Common myeloid progenitor, CD34-positive (primary cell): ENCODE measurements around the gene SCUBE1.
"Not testable (repeated sequence)": the region's sequence is repeated elsewhere in the genome, so short reads cannot be mapped to it uniquely, and the experiment has no call there.

Experiments used
- CTCF ChIA-PET: fragments of 350-600 bp; sonication (Branson Sonifier 250); formaldehyde crosslinking; loops from one replicate; lab custom pipeline; 2021; ENCODE audit warnings: antibody characterized with exemption; lab: Charles Lee
- POLR2A ChIA-PET: fragments of 350-600 bp; sonication (Branson Sonifier 250); formaldehyde crosslinking; loops from one replicate; lab custom pipeline; 2021; ENCODE audit warnings: antibody characterized with exemption; lab: Charles Lee
- DNase-seq, 3 donors: peaks; one replicate each; pipeline versions ENCODE4 v3.0.0 to v3.0.0-alpha.2; 2013
- H3K27ac ChIP-seq, 2 experiments: 1 replicate in 1 of 2; 2 replicates in 1 of 2; pipeline ENCODE4 v1.7.0; 2013; ENCODE audit warnings: inconsistent platforms in 2 of 2, low read length in 2 of 2, mild to moderate bottlenecking in 2 of 2, low read depth in 1 of 2, moderate library complexity in 1 of 2; ENCODE audit not compliant: severe bottlenecking in 2 of 2, insufficient read depth in 1 of 2, poor library complexity in 1 of 2
- H3K27me3 ChIP-seq, 5 experiments: replicated peaks in 2 of 5; 1 replicate in 3 of 5; 2 replicates in 2 of 5; pipeline versions ENCODE4 v1.6.1 to v1.7.0; 2013; ENCODE audit warnings: low read length in 4 of 5, mild to moderate bottlenecking in 2 of 5, moderate library complexity in 2 of 5, inconsistent platforms in 1 of 5; ENCODE audit not compliant: insufficient read depth in 5 of 5, control insufficient read depth in 4 of 5
- H3K36me3 ChIP-seq, 4 experiments: 1 replicate in 2 of 4; 2 replicates in 2 of 4; pipeline versions ENCODE4 v1.6.1 to v1.7.0; 2013; ENCODE audit warnings: low read length in 3 of 4, control low read depth in 1 of 4, mild to moderate bottlenecking in 1 of 4; ENCODE audit not compliant: control insufficient read depth in 4 of 4, insufficient read depth in 4 of 4
- H3K4me1 ChIP-seq, 4 experiments: 1 replicate in 3 of 4; 2 replicates in 1 of 4; pipeline versions ENCODE4 v1.6.1 to v1.7.1; 2013; ENCODE audit warnings: low read length in 3 of 4, mild to moderate bottlenecking in 3 of 4, control low read depth in 1 of 4, inconsistent platforms in 1 of 4, moderate library complexity in 1 of 4; ENCODE audit not compliant: control insufficient read depth in 4 of 4, insufficient read depth in 4 of 4; ENCODE audit errors: control extremely low read depth in 1 of 4
- H3K4me3 ChIP-seq, 7 experiments: 1 replicate in 4 of 7; 2 replicates in 3 of 7; pipeline versions ENCODE4 v1.5.1 to v1.7.0; 2013; ENCODE audit warnings: mild to moderate bottlenecking in 7 of 7, low read length in 6 of 7, moderate library complexity in 6 of 7, inconsistent platforms in 2 of 7, low read depth in 2 of 7, control low read depth in 1 of 7; ENCODE audit not compliant: insufficient read depth in 4 of 7, control insufficient read depth in 1 of 7; ENCODE audit errors: extremely low read depth in 1 of 7
- H3K9me3 ChIP-seq, 5 experiments: 1 replicate in 4 of 5; 2 replicates in 1 of 5; pipeline versions ENCODE4 v1.6.1 to v1.7.1; 2013; ENCODE audit warnings: low read length in 4 of 5, mild to moderate bottlenecking in 2 of 5, inconsistent platforms in 1 of 5, low read depth in 1 of 5, moderate library complexity in 1 of 5; ENCODE audit not compliant: control insufficient read depth in 4 of 5, insufficient read depth in 2 of 5; ENCODE audit errors: control extremely low read depth in 1 of 5
- WGBS: methylation state at CpG from one replicate; pipeline ENCODE4 v1.1.5; 2013; ENCODE audit not compliant: insufficient coverage; 5-methylcytosine and 5-hydroxymethylcytosine counted together

The SCUBE1 gene

GRCh38 chr22:43363315-43364168 is 20.4 kb upstream of the SCUBE1 start:
- POLR2A ChIA-PET: no interaction called here
- Histone ChIP-seq H3K4me1 (no peaks in the 10 kb centered on the region), H3K9me3 (no peaks in the 10 kb centered on the region), H3K36me3 (no peaks in the 10 kb centered on the region), H3K27ac (no peak overlapping the region), H3K27me3 (peaks cover 0 to 4% (median 0%) of the 10 kb centered on the region in 5 experiments), H3K4me3 (no peak overlapping the region)
- DNase-seq: no peak
- CTCF ChIA-PET: interaction anchor here (1.1 to 2.6 kb wide), 5 partner anchors 10 to 134 kb away, joined by 3 to 14 read pairs (median 6); no protein-coding TSS in a partner anchor
- 97% methylated on average over 12 of the region's 27 CpGs for whole genome bisulfite sequencing

GRCh38 chr22:43360576-43360975 is 17.4 kb upstream of the SCUBE1 start:
- 95% methylated on average over 9 of the region's 9 CpGs for WGBS

GRCh38 chr22:43356881-43357280 is 13.7 kb upstream of the SCUBE1 start:
- Histone ChIP-seq H3K27me3 (no peaks in the 10 kb centered on the region), H3K4me3 (no peak overlapping the region), H3K9me3 (no peaks in the 10 kb centered on the region), H3K36me3 (no peaks in the 10 kb centered on the region), H3K4me1 (no peaks in the 10 kb centered on the region), H3K27ac (no peak overlapping the region)
- CTCF ChIA-PET: interaction anchor here (0.8 to 2.2 kb wide), 4 partner anchors 10 to 28 kb away, joined by 3 to 8 read pairs (median 6); no protein-coding TSS in a partner anchor
- 95% methylated on average over 8 of the region's 11 CpGs for WGBS
- POLR2A ChIA-PET: no interaction called here
- DNase-seq: no peak

More at GRCh38 chr22:43360576-43360975, 17.4 kb upstream of the SCUBE1 start:
- Histone ChIP-seq H3K27ac (no peak overlapping the region), H3K4me3 (no peak overlapping the region), H3K36me3 (no peaks in the 10 kb centered on the region), H3K27me3 (no peaks in the 10 kb centered on the region), H3K9me3 (no peaks in the 10 kb centered on the region), H3K4me1 (no peaks in the 10 kb centered on the region)
- no peak for DNase-seq
- ChIA-PET POLR2A (interaction anchor here (0.6 kb wide), 1 partner anchor 9 kb away, joined by 3 read pairs; no protein-coding TSS in a partner anchor), CTCF (interaction anchor here (0.9 to 1.4 kb wide), 4 partner anchors 14 to 88 kb away, joined by 3 to 4 read pairs (median 3); no protein-coding TSS in a partner anchor)

- H3K9me3 ChIP-seq, H3K36me3 ChIP-seq, CTCF ChIA-PET, DNase-seq, H3K27ac ChIP-seq, H3K4me1 ChIP-seq, H3K4me3 ChIP-seq, H3K27me3 ChIP-seq: not testable (repeated sequence)
- 98% methylated on average over 5 of the region's 10 CpGs for WGBS
- POLR2A ChIA-PET: interaction anchor here (0.7 kb wide), 1 partner anchor 80 kb away, joined by 3 read pairs; no protein-coding TSS in a partner anchor
Observed at GRCh38 chr22:43355688-43356087, 12.5 kb upstream of the SCUBE1 start.

GRCh38 chr22:43351966-43352345 is 8.8 kb upstream of the SCUBE1 start:
- CTCF ChIA-PET: interaction anchor here (0.9 to 1.2 kb wide), 3 partner anchors 10 to 78 kb away, joined by 3 to 4 read pairs (median 3); no protein-coding TSS in a partner anchor
- DNase-seq: no peak
- WGBS: 90% methylated on average over 3 of the region's 5 CpGs
- Histone ChIP-seq H3K4me3 (no peak overlapping the region), H3K4me1 (no peaks in the 10 kb centered on the region), H3K27ac (no peak overlapping the region), H3K9me3 (no peaks in the 10 kb centered on the region), H3K27me3 (no peaks in the 10 kb centered on the region), H3K36me3 (no peaks in the 10 kb centered on the region)
- POLR2A ChIA-PET: no interaction called here

GRCh38 chr22:43349636-43350035 is 6.5 kb upstream of the SCUBE1 start:
- no peak overlapping the region for H3K27ac ChIP-seq
- no peak for DNase-seq
- POLR2A ChIA-PET: no interaction called here
- H3K9me3 ChIP-seq: no peaks in the 10 kb centered on the region
- H3K4me3 ChIP-seq: no peak overlapping the region
- no peaks in the 10 kb centered on the region for H3K36me3 ChIP-seq
- H3K4me1 ChIP-seq: peaks cover 0 to 18% (median 7%) of the 10 kb centered on the region in 4 experiments
- peaks cover 0 to 6% (median 2%) of the 10 kb centered on the region in 5 experiments for H3K27me3 ChIP-seq
- CTCF ChIA-PET: interaction anchor here (1.0 to 2.0 kb wide), 8 partner anchors 19 to 118 kb away, joined by 3 to 16 read pairs (median 4); no protein-coding TSS in a partner anchor
- 96% methylated on average over 12 of the region's 12 CpGs for WGBS
